IPS-NIHi7 (cell line): ENCODE measurements around the gene TTLL11.
"Not testable (repeated sequence)": the region's sequence is repeated elsewhere in the genome, so short reads cannot be mapped to it uniquely, and the experiment has no call there.

Source experiments
- DNase-seq: peaks from one replicate; pipeline ENCODE4 v3.0.0; 2012; ENCODE audit warnings: mixed read lengths; ENCODE audit errors: extremely low spot score

TTLL11 gene

GRCh38 chr9:122080986-122081385, 12.1 kb downstream of the TTLL11 start:
- DNase-seq = no peak

- no peak for DNase-seq
These were observed 14.6 kb downstream of the TTLL11 start for GRCh38 chr9:122078557-122078956.

DNA sequence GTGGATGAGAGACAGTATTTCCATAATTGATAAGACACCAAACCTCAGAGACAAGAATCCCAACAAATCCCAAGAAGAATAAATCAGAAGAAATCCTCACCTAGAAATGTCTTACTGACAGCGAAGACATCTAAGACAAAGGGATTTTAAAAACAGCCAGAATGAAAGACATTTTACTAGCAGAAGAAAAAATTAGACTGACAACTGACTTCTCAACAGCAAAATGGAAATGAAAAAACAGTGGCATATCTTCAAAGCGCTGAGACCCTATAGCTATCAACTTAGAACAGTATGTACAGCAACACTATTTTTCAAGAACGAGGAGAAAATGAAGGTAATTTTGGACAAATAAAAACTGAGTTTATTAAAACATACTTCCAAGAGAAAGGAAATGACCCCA, 16.3 kb downstream of the TTLL11 start:
- DNase-seq = no peak

DNA sequence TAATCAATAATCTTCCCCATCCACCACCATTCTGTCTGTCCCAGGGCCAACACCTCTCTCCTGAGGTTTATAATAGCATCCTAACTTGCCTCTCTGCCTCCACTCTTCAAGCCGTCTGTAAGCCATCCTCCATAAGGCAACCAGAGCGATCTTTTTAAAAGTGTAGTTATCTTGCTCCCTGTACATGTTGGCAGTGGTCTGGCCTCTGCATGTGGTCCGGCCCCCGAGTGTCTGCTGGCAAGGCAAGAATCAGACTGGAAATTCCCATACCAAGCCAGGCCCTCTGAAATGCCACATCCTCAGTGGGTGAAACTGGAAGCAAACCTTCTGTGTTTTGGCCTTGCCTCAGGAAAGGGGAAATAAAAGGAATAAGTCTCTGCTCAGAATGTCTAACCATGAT, 17.0 kb downstream of the TTLL11 start:
- no peak for DNase-seq

GRCh38 chr9:122075135-122076030, 17.7 kb downstream of the TTLL11 start:
- DNase-seq = no peak

GRCh38 chr9:122071715-122072114, 21.4 kb downstream of the TTLL11 start:
- no peak for DNase-seq

GRCh38 chr9:122070728-122071515, 22.2 kb downstream of the TTLL11 start:
- DNase-seq = no peak

- not testable (repeated sequence) for DNase-seq
These were observed 26.4 kb downstream of the TTLL11 start for GRCh38 chr9:122066680-122067079.

DNA sequence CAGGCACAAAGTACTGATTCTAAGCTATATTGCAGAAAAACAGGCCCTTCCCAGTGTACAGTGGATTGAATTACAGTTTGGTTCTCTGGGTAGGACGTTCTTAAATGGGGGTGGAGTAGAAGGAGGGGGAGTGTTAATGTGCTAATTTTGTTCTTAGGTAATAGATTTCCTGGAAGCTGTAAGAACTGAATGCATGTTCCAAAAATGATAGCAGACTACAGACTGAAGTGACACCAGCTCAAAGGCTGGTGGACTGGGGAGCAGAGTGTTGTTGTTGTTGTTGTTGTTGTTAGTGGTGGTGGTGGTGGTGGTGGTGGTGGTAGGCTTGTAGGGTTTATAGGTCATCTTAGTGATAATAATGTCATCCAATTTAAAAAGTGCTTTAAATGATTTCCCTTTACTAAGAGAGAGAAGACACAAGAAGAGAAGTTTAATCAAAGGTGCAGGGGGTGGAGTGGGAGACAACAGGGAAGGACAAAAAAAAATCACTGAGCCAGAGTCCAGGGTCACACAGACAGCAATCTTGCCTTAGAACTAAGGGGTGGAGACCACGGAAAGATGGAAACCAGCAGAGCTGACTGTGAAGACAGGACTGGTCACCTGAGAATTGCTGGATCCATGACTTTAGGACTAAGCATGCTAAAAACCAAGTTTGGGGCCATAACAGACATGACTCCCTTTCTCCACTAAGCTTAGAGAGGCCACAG, 27.0 kb downstream of the TTLL11 start:
- DNase-seq = no peak

DNA sequence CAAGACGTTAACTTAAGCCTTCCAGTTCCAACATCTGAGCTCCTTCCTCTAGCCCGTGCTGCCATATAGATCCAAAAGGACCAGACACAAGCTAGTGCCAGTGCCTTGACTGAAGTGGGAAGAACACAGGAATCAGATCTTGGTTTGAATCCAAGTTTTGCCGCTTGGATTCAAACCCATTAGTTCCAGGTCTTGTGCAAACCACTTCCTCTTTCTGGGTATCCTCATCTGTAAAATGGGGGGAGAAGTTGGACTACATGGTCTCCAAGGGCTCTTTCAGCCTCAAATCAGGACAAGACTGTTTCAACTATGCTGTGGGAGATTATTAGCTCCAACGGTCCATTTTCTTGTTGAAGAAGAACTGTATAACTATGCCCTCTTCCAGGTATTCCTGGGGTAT, 32.6 kb downstream of the TTLL11 start:
- DNase-seq = no peak

- DNase-seq = no peak
These were observed 33.2 kb downstream of the TTLL11 start for GRCh38 chr9:122059955-122060324.

DNA sequence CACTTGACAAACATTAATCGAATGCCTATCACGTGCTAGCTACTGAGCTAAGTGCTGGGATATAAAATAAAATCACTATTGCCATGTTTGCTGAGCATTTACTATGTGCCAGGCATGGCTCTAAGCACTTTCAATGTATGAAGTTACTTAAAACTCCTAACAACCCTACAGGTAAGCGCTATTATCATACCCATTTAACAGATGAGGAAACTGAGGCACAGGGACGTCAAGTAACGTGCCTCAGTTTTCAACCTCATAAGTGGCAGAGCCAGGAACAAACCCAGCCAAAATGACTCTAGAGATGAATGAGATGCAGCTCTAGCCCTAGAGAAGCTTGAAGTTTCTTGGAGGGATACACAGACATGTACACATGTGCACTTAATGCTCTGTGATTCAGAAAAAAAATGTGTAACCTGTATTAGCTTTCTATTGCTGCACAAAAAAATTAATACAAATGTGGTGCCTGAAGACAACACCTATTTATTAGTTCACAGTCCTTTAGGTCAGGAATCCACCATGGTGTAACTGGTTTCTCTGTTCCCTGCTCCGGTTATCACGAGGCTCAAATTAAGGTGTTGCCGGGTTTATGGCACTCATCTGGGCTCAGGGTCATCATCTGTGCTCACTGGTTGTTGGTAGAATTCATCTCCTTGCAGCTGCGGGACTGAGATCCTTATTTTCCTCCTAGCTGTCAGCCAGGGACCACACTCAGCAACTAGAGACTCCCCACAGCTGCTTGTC, 33.7 kb downstream of the TTLL11 start:
- no peak for DNase-seq

GRCh38 chr9:122058709-122059108, 34.4 kb downstream of the TTLL11 start:
- no peak for DNase-seq

DNA sequence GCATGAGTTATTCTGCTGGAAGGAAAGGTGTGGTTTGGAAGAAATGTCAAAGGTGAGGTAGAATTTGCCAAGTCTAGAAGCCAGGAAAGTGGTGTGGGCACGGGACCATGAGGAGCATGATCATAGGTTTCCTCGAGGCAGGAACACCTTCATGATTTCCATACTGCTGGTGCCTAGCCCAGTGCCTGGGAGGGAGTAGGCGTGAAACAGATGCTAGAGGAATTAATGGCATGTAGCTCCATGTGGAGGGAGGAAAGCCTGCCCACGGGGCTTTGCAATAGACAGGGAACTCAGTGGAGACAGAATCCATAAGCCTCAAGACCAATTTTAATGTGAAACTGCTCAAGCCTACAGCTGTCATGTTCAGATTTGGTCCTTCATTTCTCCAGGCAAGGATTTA, 35.1 kb downstream of the TTLL11 start:
- no peak for DNase-seq

GRCh38 chr9:122057211-122057610, 35.9 kb downstream of the TTLL11 start:
- no peak for DNase-seq

DNA sequence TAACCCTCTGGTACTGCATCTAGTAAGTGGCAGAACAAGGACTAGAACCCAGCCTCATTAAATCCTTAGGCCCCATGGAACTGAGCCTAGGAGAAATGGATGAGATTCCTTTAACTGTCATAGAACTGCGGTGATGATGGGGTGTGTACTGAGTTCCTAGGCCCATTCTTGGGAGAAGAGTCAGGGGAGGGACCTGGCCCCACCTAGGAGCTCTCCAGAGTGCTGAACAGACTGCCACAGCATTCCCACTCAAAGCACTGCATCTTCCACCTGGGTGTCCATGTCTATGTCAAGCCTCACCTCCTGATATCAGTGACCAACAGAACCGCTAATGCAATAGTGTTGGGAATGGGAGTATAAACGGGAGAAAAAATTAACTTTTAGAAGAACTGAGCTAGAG, 36.6 kb downstream of the TTLL11 start:
- peak; percentile 81 for DNase-seq

DNA sequence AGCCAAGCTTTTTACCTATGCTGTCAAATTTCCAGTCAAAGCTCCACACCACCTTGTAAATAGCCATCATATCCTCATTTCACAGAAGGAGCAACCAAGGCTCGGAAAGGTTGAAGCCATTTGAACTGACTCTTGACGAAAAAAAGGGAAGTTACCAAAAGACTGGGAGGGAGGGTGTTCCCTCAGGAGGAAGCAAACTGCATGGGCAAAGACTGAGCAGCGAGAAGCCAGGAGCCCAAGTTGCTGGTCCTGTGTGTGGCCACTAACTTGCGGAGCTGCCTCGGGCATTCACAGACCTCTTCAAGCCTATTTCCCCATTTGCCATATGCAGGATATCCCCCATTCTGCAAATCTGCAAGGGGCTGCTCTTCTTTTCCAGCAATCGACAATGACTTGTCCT, 37.4 kb downstream of the TTLL11 start:
- DNase-seq = no peak

DNA sequence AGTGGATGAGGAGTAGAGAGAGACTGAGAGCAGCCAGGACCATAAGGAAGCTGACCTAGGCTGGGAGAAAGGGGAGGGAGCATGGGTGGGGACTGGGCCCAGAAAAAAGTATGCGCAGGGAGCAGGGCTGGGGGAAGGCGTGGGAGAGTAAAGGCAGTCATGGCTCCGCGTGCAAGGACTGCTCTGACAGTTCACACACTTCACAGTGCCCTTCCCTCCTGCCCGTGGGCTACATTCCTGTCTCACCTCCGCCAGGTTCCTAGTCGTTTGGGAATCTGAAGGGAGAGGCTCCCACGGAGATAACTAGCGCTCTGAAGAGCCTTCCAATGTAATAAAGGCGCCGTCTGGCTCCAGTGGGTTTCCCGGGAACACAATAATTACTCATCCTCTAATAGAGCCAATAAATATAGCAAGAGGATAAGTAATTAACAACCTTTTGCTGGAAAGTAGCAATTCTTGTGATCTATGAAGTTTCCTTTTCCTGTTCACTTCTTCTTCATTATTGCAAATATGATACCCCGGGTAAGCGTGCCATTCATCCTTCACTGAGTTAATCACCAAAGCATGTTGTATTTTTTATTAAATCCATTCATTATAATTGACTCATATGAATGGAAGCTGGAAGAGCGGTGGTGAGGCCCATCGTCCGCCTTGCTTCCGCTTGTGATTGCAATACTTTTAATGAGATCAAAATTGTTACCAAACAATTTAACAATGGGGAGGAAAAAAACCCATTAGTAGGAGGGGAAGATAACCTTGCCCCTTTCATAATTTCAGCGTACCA, 39.3 kb downstream of the TTLL11 start:
- DNase-seq = no peak

DNA sequence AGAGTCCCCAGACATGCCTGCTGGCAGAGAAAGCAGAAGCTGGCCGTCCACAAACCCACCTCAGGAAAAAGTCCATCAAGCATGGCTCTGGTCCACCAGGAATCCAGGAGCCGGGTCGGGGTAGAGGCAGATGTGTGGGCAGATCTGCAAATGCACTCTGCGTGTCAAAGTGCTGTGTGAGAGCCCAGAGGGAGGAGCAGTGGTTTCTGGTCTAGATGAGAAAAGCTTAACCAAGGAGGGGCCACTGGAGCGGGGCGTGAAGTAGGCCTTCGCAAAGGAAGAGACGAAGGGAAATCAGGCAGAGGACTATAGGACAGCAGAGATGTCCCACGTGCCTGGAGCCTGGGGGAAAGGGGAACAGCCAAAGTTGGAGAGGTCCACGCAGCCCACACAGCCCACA, 40.0 kb downstream of the TTLL11 start:
- DNase-seq = no peak

DNA sequence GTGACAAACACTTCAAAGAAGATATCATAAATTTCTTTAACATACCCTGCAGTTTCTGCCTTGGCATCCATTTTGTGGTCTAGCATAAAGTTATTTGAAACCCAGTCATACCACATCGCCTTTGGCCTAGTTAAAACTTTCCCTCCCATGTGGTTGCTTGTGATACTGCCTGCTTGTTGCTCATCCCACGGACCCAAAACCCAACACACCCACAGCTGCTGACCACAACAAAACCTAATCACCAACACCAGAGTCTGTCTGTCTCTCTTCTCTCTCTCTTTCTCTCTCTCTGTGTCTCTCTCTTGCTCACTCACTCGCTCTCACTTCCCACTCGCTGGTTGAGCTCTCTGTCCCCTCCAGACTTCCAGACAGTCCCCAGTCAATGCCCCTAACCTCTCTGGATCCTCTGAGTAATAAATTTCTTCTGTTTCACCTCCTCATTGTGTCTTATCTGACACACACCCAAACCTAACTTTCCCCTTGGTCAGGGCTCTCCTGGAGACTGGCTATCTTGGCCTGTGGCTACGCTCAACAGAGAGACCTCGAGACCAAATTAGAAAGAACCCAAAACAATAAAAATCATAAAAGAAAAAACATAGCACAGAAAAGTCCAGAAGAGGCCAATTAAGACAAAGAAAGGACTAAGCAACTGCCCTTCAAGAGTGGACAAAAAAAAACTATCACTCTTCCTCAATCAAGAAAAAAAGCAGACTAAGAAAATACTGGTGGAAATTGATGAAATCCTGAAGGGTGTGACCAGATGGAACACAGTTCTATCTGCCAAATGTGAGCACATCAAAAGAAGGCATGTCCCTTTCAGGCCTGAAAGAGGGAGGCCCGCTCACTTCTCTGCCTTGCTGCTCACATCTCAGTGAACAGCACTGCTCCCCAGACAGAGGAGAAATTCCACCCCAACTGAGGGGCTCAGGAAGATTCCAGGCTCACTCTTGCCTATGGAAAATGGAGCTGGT, 41.5 kb downstream of the TTLL11 start:
- DNase-seq = no peak
